HepG2 (cell line): Measurements from ENCODE around the gene CAPZB. TPM values are rescaled to one million over a fixed set of nuclear protein-coding genes. Genes with fewer than 3 reads are reported as not detected.

ENCODE experiments used
- ESRRA ChIP-seq: sonication (generic); formaldehyde crosslinking; IDR thresholded peaks from 2 replicates; pipeline ENCODE4 v1.5.1; 2020; ENCODE audit warnings: mild to moderate bottlenecking, low read depth, missing genetic modification reagents
- GLMP ChIP-seq: sonication (generic); formaldehyde crosslinking; IDR thresholded peaks from 2 replicates; pipeline ENCODE4 v1.9.0; 2021; ENCODE audit warnings: missing genetic modification reagents, mild to moderate bottlenecking, borderline replicate concordance
- HNF4A ChIP-seq: sonication (generic); formaldehyde crosslinking; IDR thresholded peaks from 2 replicates; pipeline ENCODE4 v1.4.0; 2020; ENCODE audit warnings: missing genetic modification reagents
- LCORL ChIP-seq, 2 experiments: fragments of 450-650 bp in 1 of 2; sonication (generic) in 1 of 2; formaldehyde crosslinking in 1 of 2; IDR thresholded peaks; 2 replicates each; pipeline versions ENCODE4 v1.5.0 to v1.6.1; 2017 to 2020; ENCODE audit warnings: antibody characterized with exemption in 1 of 2, missing genetic modification reagents in 1 of 2
- MTF1 ChIP-seq: sonication (generic); formaldehyde crosslinking; IDR thresholded peaks from 2 replicates; pipeline ENCODE4 v1.5.0; 2020; ENCODE audit warnings: missing genetic modification reagents
- SOX13 ChIP-seq, 3 experiments: fragments of 450-650 bp in 1 of 3; sonication (generic) in 1 of 3; formaldehyde crosslinking in 1 of 3; IDR thresholded peaks in 2 of 3; conservative IDR thresholded peaks in 1 of 3; 2 replicates each; pipeline versions ENCODE4 v1.5.0 to v1.6.1; 2016 to 2020; ENCODE audit warnings: antibody characterized with exemption in 1 of 3, mild to moderate bottlenecking in 1 of 3, missing compliant biosample characterization in 1 of 3, missing genetic modification reagents in 1 of 3, moderate library complexity in 1 of 3
- TMF1 ChIP-seq: sonication (generic); formaldehyde crosslinking; IDR thresholded peaks from 2 replicates; pipeline ENCODE4 v1.8.1; 2022; ENCODE audit warnings: low read depth, missing genetic modification reagents
- ZNF121 ChIP-seq: sonication (generic); formaldehyde crosslinking; IDR thresholded peaks from 2 replicates; pipeline ENCODE4 v1.5.0; 2020; ENCODE audit warnings: mild to moderate bottlenecking, missing genetic modification reagents
- ZNF235 ChIP-seq: sonication (generic); formaldehyde crosslinking; IDR thresholded peaks from 2 replicates; pipeline ENCODE4 v1.8.1; 2023; ENCODE audit warnings: mild to moderate bottlenecking, missing genetic modification reagents, borderline replicate concordance
- ZNF772 ChIP-seq: sonication (generic); formaldehyde crosslinking; IDR thresholded peaks from 2 replicates; pipeline ENCODE4 v1.5.0; 2020; ENCODE audit warnings: mild to moderate bottlenecking, missing genetic modification reagents
- ZSCAN30 ChIP-seq: sonication (generic); formaldehyde crosslinking; IDR thresholded peaks from 2 replicates; pipeline ENCODE4 v1.5.0; 2020; ENCODE audit warnings: mild to moderate bottlenecking, missing genetic modification reagents
- polyA plus RNA-seq, 8 experiments: library from polyadenylated mRNA; depleted of rRNA in 3 of 8; stranded (reverse) in 7 of 8; unstranded in 1 of 8; fragments of >200 nt; fragmentation: Illumina TruSeq in 4 of 8; extraction: Trizol in 4 of 8; gene quantifications; 2 replicates each; pipeline versions ENCODE4 v1.2.1 to v1.2.3, GENCODE V29; 2011 to 2016; ENCODE audit warnings: low read depth in 4 of 8, missing spikeins in 1 of 8, mixed read lengths in 1 of 8; ENCODE audit not compliant: insufficient read depth in 1 of 8
- total RNA-seq, 5 experiments: library from RNA; depleted of rRNA; stranded (reverse); fragments of >200 nt; fragmentation: Illumina TruSeq; extraction: Trizol; gene quantifications; 2 replicates each; pipeline ENCODE4 v1.2.3, GENCODE V29; 2016; ENCODE audit warnings: low read depth in 1 of 5
- TF ChIP-seq, protein P1 (sequence below): sonication (generic); formaldehyde crosslinking; IDR thresholded peaks from 2 replicates; pipeline ENCODE4 v1.8.1; 2022; ENCODE audit warnings: low read depth, mild to moderate bottlenecking, missing genetic modification reagents
- TF ChIP-seq, protein P2 (sequence below): sonication (generic); formaldehyde crosslinking; IDR thresholded peaks from 2 replicates; pipeline ENCODE4 v1.4.0; 2020; ENCODE audit warnings: missing genetic modification reagents, borderline replicate concordance
- TF ChIP-seq, protein P3 (sequence below): sonication (generic); formaldehyde crosslinking; IDR thresholded peaks from 2 replicates; pipeline ENCODE4 v1.4.0; 2020; ENCODE audit warnings: mild to moderate bottlenecking, missing genetic modification reagents

The CAPZB gene
- total and polyA plus RNA-seq, 2 of the 13 experiments (the other 11 are each of a cell fraction or from before 2014, with no cell fraction given) = 58.9 to 76.9 TPM

- TF ChIP-seq, protein P1, sequence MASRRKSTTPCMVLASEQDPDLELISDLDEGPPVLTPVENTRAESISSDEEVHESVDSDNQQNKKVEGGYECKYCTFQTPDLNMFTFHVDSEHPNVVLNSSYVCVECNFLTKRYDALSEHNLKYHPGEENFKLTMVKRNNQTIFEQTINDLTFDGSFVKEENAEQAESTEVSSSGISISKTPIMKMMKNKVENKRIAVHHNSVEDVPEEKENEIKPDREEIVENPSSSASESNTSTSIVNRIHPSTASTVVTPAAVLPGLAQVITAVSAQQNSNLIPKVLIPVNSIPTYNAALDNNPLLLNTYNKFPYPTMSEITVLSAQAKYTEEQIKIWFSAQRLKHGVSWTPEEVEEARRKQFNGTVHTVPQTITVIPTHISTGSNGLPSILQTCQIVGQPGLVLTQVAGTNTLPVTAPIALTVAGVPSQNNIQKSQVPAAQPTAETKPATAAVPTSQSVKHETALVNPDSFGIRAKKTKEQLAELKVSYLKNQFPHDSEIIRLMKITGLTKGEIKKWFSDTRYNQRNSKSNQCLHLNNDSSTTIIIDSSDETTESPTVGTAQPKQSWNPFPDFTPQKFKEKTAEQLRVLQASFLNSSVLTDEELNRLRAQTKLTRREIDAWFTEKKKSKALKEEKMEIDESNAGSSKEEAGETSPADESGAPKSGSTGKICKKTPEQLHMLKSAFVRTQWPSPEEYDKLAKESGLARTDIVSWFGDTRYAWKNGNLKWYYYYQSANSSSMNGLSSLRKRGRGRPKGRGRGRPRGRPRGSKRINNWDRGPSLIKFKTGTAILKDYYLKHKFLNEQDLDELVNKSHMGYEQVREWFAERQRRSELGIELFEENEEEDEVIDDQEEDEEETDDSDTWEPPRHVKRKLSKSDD (CRISPR knock-in tag) = peak; percentile 72; the same call in 1 of the 2 replicates
- TF ChIP-seq ESRRA (peak; percentile 55), ZNF772 (CRISPR knock-in tag) (peak; percentile 60; the same call in 1 of the 2 replicates), MTF1 (CRISPR knock-in tag) (no peak), ZSCAN30 (CRISPR knock-in tag) (no peak), HNF4A (CRISPR knock-in tag) (peak; percentile 78), ZNF235 (CRISPR knock-in tag) (no peak), TMF1 (CRISPR knock-in tag) (no peak), LCORL (IDR thresholded peaks at IDR 0.05) (no peak), LCORL (CRISPR knock-in tag; IDR thresholded peaks at IDR 0.05) (peak; percentile 98), ZNF121 (CRISPR knock-in tag) (peak; percentile 83), GLMP (CRISPR knock-in tag) (no peak), SOX13 (IDR thresholded peaks at IDR 0.05) (0 out of 2 replicates have a peak, but pooled peaks have one; percentile 47), SOX13 (CRISPR knock-in tag; conservative IDR thresholded peaks at IDR 0.05 in 1 of 2, IDR thresholded peaks at IDR 0.05 in 1 of 2) (peak in 1 of 2 experiments; percentile 88; a peak in 2 of 4 replicates)
- TF ChIP-seq, protein P2, sequence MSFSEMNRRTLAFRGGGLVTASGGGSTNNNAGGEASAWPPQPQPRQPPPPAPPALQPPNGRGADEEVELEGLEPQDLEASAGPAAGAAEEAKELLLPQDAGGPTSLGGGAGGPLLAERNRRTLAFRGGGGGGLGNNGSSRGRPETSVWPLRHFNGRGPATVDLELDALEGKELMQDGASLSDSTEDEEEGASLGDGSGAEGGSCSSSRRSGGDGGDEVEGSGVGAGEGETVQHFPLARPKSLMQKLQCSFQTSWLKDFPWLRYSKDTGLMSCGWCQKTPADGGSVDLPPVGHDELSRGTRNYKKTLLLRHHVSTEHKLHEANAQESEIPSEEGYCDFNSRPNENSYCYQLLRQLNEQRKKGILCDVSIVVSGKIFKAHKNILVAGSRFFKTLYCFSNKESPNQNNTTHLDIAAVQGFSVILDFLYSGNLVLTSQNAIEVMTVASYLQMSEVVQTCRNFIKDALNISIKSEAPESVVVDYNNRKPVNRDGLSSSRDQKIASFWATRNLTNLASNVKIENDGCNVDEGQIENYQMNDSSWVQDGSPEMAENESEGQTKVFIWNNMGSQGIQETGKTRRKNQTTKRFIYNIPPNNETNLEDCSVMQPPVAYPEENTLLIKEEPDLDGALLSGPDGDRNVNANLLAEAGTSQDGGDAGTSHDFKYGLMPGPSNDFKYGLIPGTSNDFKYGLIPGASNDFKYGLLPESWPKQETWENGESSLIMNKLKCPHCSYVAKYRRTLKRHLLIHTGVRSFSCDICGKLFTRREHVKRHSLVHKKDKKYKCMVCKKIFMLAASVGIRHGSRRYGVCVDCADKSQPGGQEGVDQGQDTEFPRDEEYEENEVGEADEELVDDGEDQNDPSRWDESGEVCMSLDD (CRISPR knock-in tag) = no peak
- TF ChIP-seq, protein P3, sequence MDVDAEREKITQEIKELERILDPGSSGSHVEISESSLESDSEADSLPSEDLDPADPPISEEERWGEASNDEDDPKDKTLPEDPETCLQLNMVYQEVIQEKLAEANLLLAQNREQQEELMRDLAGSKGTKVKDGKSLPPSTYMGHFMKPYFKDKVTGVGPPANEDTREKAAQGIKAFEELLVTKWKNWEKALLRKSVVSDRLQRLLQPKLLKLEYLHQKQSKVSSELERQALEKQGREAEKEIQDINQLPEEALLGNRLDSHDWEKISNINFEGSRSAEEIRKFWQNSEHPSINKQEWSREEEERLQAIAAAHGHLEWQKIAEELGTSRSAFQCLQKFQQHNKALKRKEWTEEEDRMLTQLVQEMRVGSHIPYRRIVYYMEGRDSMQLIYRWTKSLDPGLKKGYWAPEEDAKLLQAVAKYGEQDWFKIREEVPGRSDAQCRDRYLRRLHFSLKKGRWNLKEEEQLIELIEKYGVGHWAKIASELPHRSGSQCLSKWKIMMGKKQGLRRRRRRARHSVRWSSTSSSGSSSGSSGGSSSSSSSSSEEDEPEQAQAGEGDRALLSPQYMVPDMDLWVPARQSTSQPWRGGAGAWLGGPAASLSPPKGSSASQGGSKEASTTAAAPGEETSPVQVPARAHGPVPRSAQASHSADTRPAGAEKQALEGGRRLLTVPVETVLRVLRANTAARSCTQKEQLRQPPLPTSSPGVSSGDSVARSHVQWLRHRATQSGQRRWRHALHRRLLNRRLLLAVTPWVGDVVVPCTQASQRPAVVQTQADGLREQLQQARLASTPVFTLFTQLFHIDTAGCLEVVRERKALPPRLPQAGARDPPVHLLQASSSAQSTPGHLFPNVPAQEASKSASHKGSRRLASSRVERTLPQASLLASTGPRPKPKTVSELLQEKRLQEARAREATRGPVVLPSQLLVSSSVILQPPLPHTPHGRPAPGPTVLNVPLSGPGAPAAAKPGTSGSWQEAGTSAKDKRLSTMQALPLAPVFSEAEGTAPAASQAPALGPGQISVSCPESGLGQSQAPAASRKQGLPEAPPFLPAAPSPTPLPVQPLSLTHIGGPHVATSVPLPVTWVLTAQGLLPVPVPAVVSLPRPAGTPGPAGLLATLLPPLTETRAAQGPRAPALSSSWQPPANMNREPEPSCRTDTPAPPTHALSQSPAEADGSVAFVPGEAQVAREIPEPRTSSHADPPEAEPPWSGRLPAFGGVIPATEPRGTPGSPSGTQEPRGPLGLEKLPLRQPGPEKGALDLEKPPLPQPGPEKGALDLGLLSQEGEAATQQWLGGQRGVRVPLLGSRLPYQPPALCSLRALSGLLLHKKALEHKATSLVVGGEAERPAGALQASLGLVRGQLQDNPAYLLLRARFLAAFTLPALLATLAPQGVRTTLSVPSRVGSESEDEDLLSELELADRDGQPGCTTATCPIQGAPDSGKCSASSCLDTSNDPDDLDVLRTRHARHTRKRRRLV (CRISPR knock-in tag) = no peak
Observed at GRCh38 chr1:19445417-19446342, 39.7 kb downstream of the CAPZB start (continued).
